PC-3 (cell line): ENCODE data around the gene CACNA2D2. TPM values are rescaled to one million over a fixed set of nuclear protein-coding genes. Genes with fewer than 3 reads are reported as not detected.

Experiments used
- ATAC-seq: fragments of 200-7000 bp; cut with Tn5 transposase; 2 replicates; pipeline ENCODE4 v1.9.1; 2020; ENCODE audit warnings: mild to moderate bottlenecking, moderate library complexity
- BruUV-seq: library from RNA; stranded (reverse); fragments of 400-500 nt; replicated peaks from 2 replicates; lab custom pipeline; 2021; lab: Mats Ljungman, UMichigan
- CTCF ChIA-PET: fragments of 300-600 bp; sonication (Branson Sonifier 250); formaldehyde crosslinking; loops from one replicate; lab custom pipeline; 2022; ENCODE audit warnings: antibody characterized with exemption; lab: Charles Lee
- POLR2A ChIA-PET: fragments of 300-600 bp; sonication (Branson Sonifier 250); formaldehyde crosslinking; loops from one replicate; lab custom pipeline; 2022; ENCODE audit warnings: antibody characterized with exemption; ENCODE audit not compliant: unreplicated experiment; lab: Charles Lee
- DNase-seq: peaks from one replicate; pipeline ENCODE4 v3.0.0-alpha.2; 2015
- H2AFZ ChIP-seq: fragments of 300-600 bp; sonication (generic); 2 replicates; pipeline ENCODE4 v1.6.0; 2016; ENCODE audit warnings: antibody characterized with exemption, low read length
- H3F3A ChIP-seq: fragments of 300-600 bp; sonication (generic); one replicate; pipeline ENCODE4 v1.6.0; 2017; ENCODE audit warnings: antibody characterized with exemption, low read length, control low read depth, mild to moderate bottlenecking; ENCODE audit not compliant: unreplicated experiment
- H3K27ac ChIP-seq: fragments of 300-600 bp; sonication (generic); 2 replicates; pipeline ENCODE4 v1.5.1; 2016; ENCODE audit warnings: mild to moderate bottlenecking, low read length
- H3K27me3 ChIP-seq: fragments of 300-600 bp; sonication (generic); 2 replicates; pipeline ENCODE4 v1.6.1; 2016; ENCODE audit warnings: low read length, mixed read lengths
- H3K36me3 ChIP-seq: fragments of 300-600 bp; sonication (generic); 2 replicates; pipeline ENCODE4 v1.6.1; 2016; ENCODE audit warnings: low read depth, mixed run types, low read length, mixed read lengths
- H3K4me1 ChIP-seq: fragments of 300-600 bp; sonication (generic); 2 replicates; pipeline ENCODE4 v1.5.1; 2016; ENCODE audit warnings: low read length; ENCODE audit not compliant: insufficient read depth
- H3K4me2 ChIP-seq: fragments of 300-600 bp; sonication (generic); 2 replicates; pipeline ENCODE4 v1.6.0; 2016; ENCODE audit warnings: low read length
- H3K4me3 ChIP-seq: fragments of 300-600 bp; sonication (generic); 2 replicates; pipeline ENCODE4 v1.5.1; 2016; ENCODE audit warnings: mild to moderate bottlenecking, low read length, mixed read lengths
- H3K79me2 ChIP-seq: fragments of 300-600 bp; sonication (generic); 2 replicates; pipeline ENCODE4 v1.6.1; 2017; ENCODE audit warnings: low read length, mixed read lengths
- H3K9ac ChIP-seq: fragments of 300-600 bp; sonication (generic); 2 replicates; pipeline ENCODE4 v1.6.0; 2016; ENCODE audit warnings: mild to moderate bottlenecking, low read length
- H3K9me2 ChIP-seq: fragments of 300-600 bp; sonication (generic); replicated peaks from 2 replicates; pipeline ENCODE4 v1.6.1; 2016; ENCODE audit warnings: mixed run types, low read length, mixed read lengths
- H3K9me3 ChIP-seq: fragments of 300-600 bp; sonication (generic); 2 replicates; pipeline ENCODE4 v1.6.1; 2016; ENCODE audit warnings: low read length, mixed read lengths
- H4K20me1 ChIP-seq: fragments of 300-600 bp; sonication (generic); 2 replicates; pipeline ENCODE4 v1.6.1; 2016; ENCODE audit warnings: low read length, mixed read lengths
- EZH2 ChIP-seq: fragments of 300-600 bp; sonication (generic); IDR thresholded peaks from one replicate; pipeline ENCODE4 v1.6.1; 2017; ENCODE audit warnings: antibody characterized with exemption, mild to moderate bottlenecking, low read length; ENCODE audit not compliant: unreplicated experiment
- EZH2phosphoT487 ChIP-seq: fragments of 300-600 bp; sonication (generic); IDR thresholded peaks from 2 replicates; pipeline ENCODE4 v1.6.1; 2018; ENCODE audit warnings: mild to moderate bottlenecking, antibody characterized with exemption, low read length, borderline replicate concordance
- intact Hi-C: fragments of 100-400 bp; cut with micrococcal nuclease; formaldehyde crosslinking; loops from 2 replicates; pipeline ENCODE4 v1.9.0; 2023
- total RNA-seq: library from RNA; depleted of rRNA; stranded (reverse); fragments of >200 nt; gene quantifications from 2 replicates; pipeline ENCODE4 v1.2.3, GENCODE V29; 2014
- TF ChIP-seq, protein P1 (sequence below): fragments of 300-600 bp; sonication (generic); conservative IDR thresholded peaks from 2 replicates; pipeline ENCODE4 v1.5.1; 2017; ENCODE audit warnings: antibody characterized with exemption, low read depth, mild to moderate bottlenecking, low read length

The CACNA2D2 gene
- total RNA-seq, 1 experiment from 2014 or later = 0.44 TPM

DNA sequence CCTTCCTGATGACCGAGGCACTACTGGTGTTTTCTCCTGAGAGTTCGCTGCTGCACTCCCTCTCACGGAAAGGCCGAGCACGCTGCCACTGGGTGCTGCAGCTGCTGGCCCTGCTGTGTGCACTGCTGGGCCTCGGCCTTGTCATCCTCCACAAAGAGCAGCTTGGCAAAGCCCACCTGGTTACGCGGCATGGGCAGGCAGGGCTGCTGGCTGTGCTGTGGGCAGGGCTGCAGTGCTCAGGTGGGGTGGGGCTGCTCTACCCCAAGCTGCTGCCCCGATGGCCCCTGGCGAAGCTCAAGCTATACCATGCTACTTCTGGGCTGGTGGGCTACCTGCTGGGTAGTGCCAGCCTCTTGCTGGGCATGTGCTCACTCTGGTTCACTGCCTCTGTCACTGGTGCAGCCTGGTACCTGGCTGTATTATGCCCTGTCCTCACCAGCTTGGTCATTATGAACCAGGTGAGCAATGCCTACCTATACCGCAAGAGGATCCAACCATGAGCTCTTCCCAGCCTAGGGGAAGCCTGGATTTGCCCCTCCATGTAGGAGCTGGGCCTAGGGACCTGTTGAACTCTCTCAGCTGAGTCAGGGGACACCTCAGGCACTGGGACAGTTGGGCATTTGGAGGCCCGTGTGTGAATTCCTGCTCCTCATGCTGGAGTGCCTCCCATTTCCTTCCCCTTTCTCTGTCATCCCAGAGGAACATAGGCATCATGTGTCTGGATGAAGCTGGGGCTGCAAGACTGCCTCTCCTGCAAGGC, 150.0 kb downstream of the CACNA2D2 start:
- H3K36me3 ChIP-seq = peaks cover 34% of the 10 kb centered on the region
- DNase-seq (no peak), ATAC-seq (no peak)
- BruUV-seq = no TSS peak
- no peak overlapping the region; the same call in 1 of the 2 replicates for H3K4me2 ChIP-seq
- H3K27ac ChIP-seq = peak overlapping the region; percentile 27; the same call in 1 of the 2 replicates
- H3K4me1 ChIP-seq = peaks cover 59% of the 10 kb centered on the region
- H3K27me3 ChIP-seq = no peaks in the 10 kb centered on the region
- intact Hi-C loops = loop anchor here (5.0 kb wide), 2 partner anchors 259 to 1034 kb away; partner anchors contain the start of genes CISH and MANF
- H3K9ac ChIP-seq = no peak overlapping the region
- no peaks in the 10 kb centered on the region for H3F3A ChIP-seq
- no peaks in the 10 kb centered on the region for H3K9me3 ChIP-seq
- no peak overlapping the region for H3K4me3 ChIP-seq
- TF ChIP-seq, protein P1, sequence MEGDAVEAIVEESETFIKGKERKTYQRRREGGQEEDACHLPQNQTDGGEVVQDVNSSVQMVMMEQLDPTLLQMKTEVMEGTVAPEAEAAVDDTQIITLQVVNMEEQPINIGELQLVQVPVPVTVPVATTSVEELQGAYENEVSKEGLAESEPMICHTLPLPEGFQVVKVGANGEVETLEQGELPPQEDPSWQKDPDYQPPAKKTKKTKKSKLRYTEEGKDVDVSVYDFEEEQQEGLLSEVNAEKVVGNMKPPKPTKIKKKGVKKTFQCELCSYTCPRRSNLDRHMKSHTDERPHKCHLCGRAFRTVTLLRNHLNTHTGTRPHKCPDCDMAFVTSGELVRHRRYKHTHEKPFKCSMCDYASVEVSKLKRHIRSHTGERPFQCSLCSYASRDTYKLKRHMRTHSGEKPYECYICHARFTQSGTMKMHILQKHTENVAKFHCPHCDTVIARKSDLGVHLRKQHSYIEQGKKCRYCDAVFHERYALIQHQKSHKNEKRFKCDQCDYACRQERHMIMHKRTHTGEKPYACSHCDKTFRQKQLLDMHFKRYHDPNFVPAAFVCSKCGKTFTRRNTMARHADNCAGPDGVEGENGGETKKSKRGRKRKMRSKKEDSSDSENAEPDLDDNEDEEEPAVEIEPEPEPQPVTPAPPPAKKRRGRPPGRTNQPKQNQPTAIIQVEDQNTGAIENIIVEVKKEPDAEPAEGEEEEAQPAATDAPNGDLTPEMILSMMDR = no peak
- TF ChIP-seq EZH2 (no peak), EZH2phosphoT487 (no peak)
- peaks cover 86% of the 10 kb centered on the region for H3K79me2 ChIP-seq
- no peak overlapping the region for H2AFZ ChIP-seq
- POLR2A ChIA-PET = interaction anchor here (0.7 kb wide), 1 partner anchor 190 kb away, joined by 3 read pairs; no protein-coding TSS in a partner anchor
- CTCF ChIA-PET = interaction anchor here (1.1 kb wide), 2 partner anchors 10 to 32 kb away, joined by 3 to 4 read pairs; no protein-coding TSS in a partner anchor
- H4K20me1 ChIP-seq = peaks cover 33% of the 10 kb centered on the region
- H3K9me2 ChIP-seq = no peaks in the 10 kb centered on the region

DNA sequence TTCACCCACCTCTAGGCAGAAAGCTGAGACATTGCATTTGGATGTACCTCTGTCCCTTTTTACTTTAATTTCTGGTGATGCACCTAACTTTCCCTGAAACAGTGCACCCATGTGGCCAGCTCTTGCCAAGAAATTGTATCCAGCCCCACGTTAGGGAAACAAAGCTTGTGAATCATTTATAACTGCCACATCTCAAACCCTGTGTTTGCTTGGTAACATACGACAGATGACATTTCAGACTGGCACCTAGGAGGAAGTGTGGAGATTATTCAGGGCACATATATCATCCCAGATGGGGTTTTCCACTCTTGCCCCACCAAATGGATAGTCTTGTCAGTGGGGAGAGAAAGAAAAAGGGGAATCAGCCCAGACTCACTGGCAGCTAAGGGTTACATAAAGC, 150.7 kb downstream of the CACNA2D2 start:
- Histone ChIP-seq H2AFZ (no peak overlapping the region), H4K20me1 (peaks cover 27% of the 10 kb centered on the region), H3K79me2 (peaks cover 80% of the 10 kb centered on the region), H3K4me2 (no peak overlapping the region; the same call in 1 of the 2 replicates), H3K27ac (peak overlapping the region; percentile 27; the same call in 1 of the 2 replicates), H3K9me2 (no peaks in the 10 kb centered on the region), H3K4me3 (no peak overlapping the region), H3K9ac (no peak overlapping the region), H3K36me3 (peaks cover 34% of the 10 kb centered on the region), H3K27me3 (no peaks in the 10 kb centered on the region), H3K9me3 (no peaks in the 10 kb centered on the region), H3K4me1 (peaks cover 56% of the 10 kb centered on the region), H3F3A (no peaks in the 10 kb centered on the region)
- ATAC-seq (peak; percentile 6), DNase-seq (peak; percentile 80)
- intact Hi-C loops = loop anchor here (5.0 kb wide), 2 partner anchors 260 to 1035 kb away; partner anchors contain the start of genes CISH and MANF
- POLR2A ChIA-PET = interaction anchor here (0.6 kb wide), 1 partner anchor 1259 kb away, joined by 3 read pairs; the partner anchor contains the start of gene QRICH1
- no TSS peak for BruUV-seq
- TF ChIP-seq, protein P1 = peak; percentile 67
- no peak for TF ChIP-seq EZH2
- CTCF ChIA-PET = interaction anchor here (0.6 to 1.1 kb wide), 3 partner anchors 9 to 260 kb away, joined by 3 to 4 read pairs (median 4); no protein-coding TSS in a partner anchor
